Pulmonary artery endothelial cell (primary cell): Measurements from ENCODE around the gene DEDD2. TPM values are rescaled to one million over a fixed set of nuclear protein-coding genes. Genes with fewer than 3 reads are reported as not detected.

Source experiments
- DNase-seq: peaks from one replicate; pipeline ENCODE4 v3.0.0-alpha.2; 2011; ENCODE audit warnings: low read depth, low spot score
- total RNA-seq: library from RNA; depleted of rRNA; stranded (reverse); fragments of >200 nt; gene quantifications from 2 replicates; pipeline ENCODE4 v1.2.3, GENCODE V29; 2014

Gene DEDD2
- total RNA-seq, 1 donor from 2014 or later = 16.2 TPM

- DNase-seq = no peak
Observed at GRCh38 chr19:42248270-42249148, 31.0 kb upstream of the DEDD2 start.

GRCh38 chr19:42247640-42248199, 30.2 kb upstream of the DEDD2 start:
- no peak for DNase-seq

GRCh38 chr19:42246922-42247639, 29.6 kb upstream of the DEDD2 start:
- no peak for DNase-seq

GRCh38 chr19:42246143-42246921, 28.9 kb upstream of the DEDD2 start:
- peak; percentile 50 for DNase-seq

GRCh38 chr19:42245231-42245630, 27.8 kb upstream of the DEDD2 start:
- DNase-seq = no peak

GRCh38 chr19:42244347-42245220, 27.1 kb upstream of the DEDD2 start:
- peak; percentile 77 for DNase-seq

- DNase-seq = peak; percentile 99
Observed at GRCh38 chr19:42242512-42243409, 25.3 kb upstream of the DEDD2 start, which contains the start of gene GSK3A. GSK3A (minus strand) TSS chr19:42242602; CDS start chr19:42242465, 137 bp downstream.

- DNase-seq = no peak
Observed at GRCh38 chr19:42242069-42242511, 24.6 kb upstream of the DEDD2 start.

GRCh38 chr19:42241279-42241678, 23.8 kb upstream of the DEDD2 start:
- DNase-seq = no peak

GRCh38 chr19:42239544-42240220, 22.2 kb upstream of the DEDD2 start:
- DNase-seq = no peak

- DNase-seq = no peak
Observed at GRCh38 chr19:42235181-42235580, 17.7 kb upstream of the DEDD2 start.

- DNase-seq = no peak
Observed at GRCh38 chr19:42234364-42234763, 16.9 kb upstream of the DEDD2 start.

GRCh38 chr19:42233678-42234292, 16.3 kb upstream of the DEDD2 start:
- DNase-seq = no peak

- DNase-seq = no peak
Observed at GRCh38 chr19:42233106-42233505, 15.6 kb upstream of the DEDD2 start.

GRCh38 chr19:42232435-42232834, 15.0 kb upstream of the DEDD2 start:
- no peak for DNase-seq

GRCh38 chr19:42230571-42230970, 13.1 kb upstream of the DEDD2 start:
- no peak for DNase-seq

GRCh38 chr19:42229855-42230351, 12.4 kb upstream of the DEDD2 start:
- no peak for DNase-seq

- no peak for DNase-seq
Observed at GRCh38 chr19:42229301-42229854, 11.9 kb upstream of the DEDD2 start.
